Measurements from ENCODE around the gene SERPINI2.

The SERPINI2 gene

GRCh38 chr3:167480748-167481147 lies 6.9 kb upstream of the SERPINI2 start:
- DNase-seq (ENCODE audit: low read depth) = no peak

GRCh38 chr3:167469381-167469780 lies 4.5 kb downstream of the SERPINI2 start:
- no peak overlapping the region for H3K4me3 ChIP-seq (ENCODE audit: low read depth, low read length)

More at GRCh38 chr3:167480748-167481147, 6.9 kb upstream of the SERPINI2 start:
- TF ChIP-seq CTCF (conservative IDR thresholded peaks at IDR 0.05; ENCODE audit: low read depth, low read length) = no peak
- no peak overlapping the region for H3K4me3 ChIP-seq (ENCODE audit: low read depth, low read length)

GRCh38 chr3:167467848-167468611 lies 5.8 kb downstream of the SERPINI2 start:
- no peak overlapping the region for H3K4me3 ChIP-seq (ENCODE audit: low read depth, low read length)
- no peak for TF ChIP-seq CTCF (conservative IDR thresholded peaks at IDR 0.05; ENCODE audit: low read depth, low read length)
- DNase-seq (ENCODE audit: low read depth) = no peak

More at GRCh38 chr3:167469381-167469780, 4.5 kb downstream of the SERPINI2 start:
- TF ChIP-seq CTCF (conservative IDR thresholded peaks at IDR 0.05; ENCODE audit: low read depth, low read length) = no peak
- no peak for DNase-seq (ENCODE audit: low read depth)

- DNase-seq (ENCODE audit: low read depth) = no peak
- H3K4me3 ChIP-seq (ENCODE audit: low read depth, low read length) = no peak overlapping the region
- no peak for TF ChIP-seq CTCF (conservative IDR thresholded peaks at IDR 0.05; ENCODE audit: low read depth, low read length)
Observed at GRCh38 chr3:167466966-167467365, 6.9 kb downstream of the SERPINI2 start.

GRCh38 chr3:167456157-167456799 lies 17.6 kb downstream of the SERPINI2 start:
- DNase-seq (ENCODE audit: low read depth) = no peak
- TF ChIP-seq CTCF (conservative IDR thresholded peaks at IDR 0.05; ENCODE audit: low read depth, low read length) = no peak
- no peak overlapping the region for H3K4me3 ChIP-seq (ENCODE audit: low read depth, low read length)

GRCh38 chr3:167453815-167454214 lies 20.0 kb downstream of the SERPINI2 start:
- no peak overlapping the region for H3K4me3 ChIP-seq (ENCODE audit: low read depth, low read length)
- no peak for DNase-seq (ENCODE audit: low read depth)
- no peak for TF ChIP-seq CTCF (conservative IDR thresholded peaks at IDR 0.05; ENCODE audit: low read depth, low read length)
